ENCODE results near the gene SPTLC2.
A peak's percentile ranks its signal among the peaks of the same experiment; 100 is the strongest.

Gene SPTLC2

GRCh38 chr14:77580477-77580876, 36.0 kb downstream of the SPTLC2 start:
- TF ChIP-seq, protein P1, sequence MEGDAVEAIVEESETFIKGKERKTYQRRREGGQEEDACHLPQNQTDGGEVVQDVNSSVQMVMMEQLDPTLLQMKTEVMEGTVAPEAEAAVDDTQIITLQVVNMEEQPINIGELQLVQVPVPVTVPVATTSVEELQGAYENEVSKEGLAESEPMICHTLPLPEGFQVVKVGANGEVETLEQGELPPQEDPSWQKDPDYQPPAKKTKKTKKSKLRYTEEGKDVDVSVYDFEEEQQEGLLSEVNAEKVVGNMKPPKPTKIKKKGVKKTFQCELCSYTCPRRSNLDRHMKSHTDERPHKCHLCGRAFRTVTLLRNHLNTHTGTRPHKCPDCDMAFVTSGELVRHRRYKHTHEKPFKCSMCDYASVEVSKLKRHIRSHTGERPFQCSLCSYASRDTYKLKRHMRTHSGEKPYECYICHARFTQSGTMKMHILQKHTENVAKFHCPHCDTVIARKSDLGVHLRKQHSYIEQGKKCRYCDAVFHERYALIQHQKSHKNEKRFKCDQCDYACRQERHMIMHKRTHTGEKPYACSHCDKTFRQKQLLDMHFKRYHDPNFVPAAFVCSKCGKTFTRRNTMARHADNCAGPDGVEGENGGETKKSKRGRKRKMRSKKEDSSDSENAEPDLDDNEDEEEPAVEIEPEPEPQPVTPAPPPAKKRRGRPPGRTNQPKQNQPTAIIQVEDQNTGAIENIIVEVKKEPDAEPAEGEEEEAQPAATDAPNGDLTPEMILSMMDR (conservative IDR thresholded peaks at IDR 0.05; ENCODE audit: low read depth, low read length): no peak

GRCh38 chr14:77579780-77580179, 36.7 kb downstream of the SPTLC2 start:
- no peak overlapping the region for H3K4me3 ChIP-seq (ENCODE audit: low read length)
- TF ChIP-seq, protein P1 (conservative IDR thresholded peaks at IDR 0.05; ENCODE audit: low read depth, low read length): no peak
- DNase-seq (ENCODE audit: low read depth): no peak

More at GRCh38 chr14:77580477-77580876, 36.0 kb downstream of the SPTLC2 start:
- H3K4me3 ChIP-seq (ENCODE audit: low read length): no peak overlapping the region
- DNase-seq (ENCODE audit: low read depth): no peak

GRCh38 chr14:77579065-77579464, 37.4 kb downstream of the SPTLC2 start:
- TF ChIP-seq, protein P1 (conservative IDR thresholded peaks at IDR 0.05; ENCODE audit: low read depth, low read length): no peak
- DNase-seq (ENCODE audit: low read depth): no peak
- H3K4me3 ChIP-seq (ENCODE audit: low read length): no peak overlapping the region

- H3K4me3 ChIP-seq (ENCODE audit: low read length): no peak overlapping the region
- TF ChIP-seq, protein P1 (conservative IDR thresholded peaks at IDR 0.05; ENCODE audit: low read depth, low read length): no peak
- peak; percentile 40 for DNase-seq (ENCODE audit: low read depth)
Measured at GRCh38 chr14:77574446-77575115, 41.9 kb downstream of the SPTLC2 start.

- no peak overlapping the region for H3K4me3 ChIP-seq (ENCODE audit: low read length)
- no peak for DNase-seq (ENCODE audit: low read depth)
- TF ChIP-seq, protein P1 (conservative IDR thresholded peaks at IDR 0.05; ENCODE audit: low read depth, low read length): no peak
Measured at GRCh38 chr14:77573964-77574363, 42.5 kb downstream of the SPTLC2 start.

DNA sequence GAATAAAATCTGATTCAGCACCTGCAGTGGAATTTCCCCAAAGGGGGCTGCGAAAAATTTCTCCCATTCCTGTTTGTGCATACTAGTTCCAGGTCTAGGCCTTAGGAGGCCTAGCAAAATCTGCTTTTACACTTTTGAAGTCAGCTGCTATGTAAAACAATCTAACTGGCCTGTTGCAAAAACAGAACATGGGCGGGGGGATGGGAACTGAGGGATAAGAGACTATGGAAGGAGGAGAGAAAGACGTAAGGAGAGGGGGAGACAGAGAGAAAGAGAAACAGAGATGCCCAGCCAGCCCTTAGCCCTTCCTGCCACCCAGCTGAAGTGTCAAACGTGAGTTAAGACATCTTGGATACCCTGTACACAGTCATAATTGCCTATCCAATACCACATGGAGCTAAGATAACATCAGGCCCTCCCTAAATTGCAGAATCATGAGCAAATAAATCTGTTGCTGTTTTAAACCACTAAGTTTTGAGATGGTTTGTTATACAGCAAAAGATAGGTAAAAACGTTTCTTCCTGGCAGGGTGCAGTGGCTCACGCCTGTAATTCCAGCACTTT, 45.6 kb downstream of the SPTLC2 start:
- no peak overlapping the region for H3K4me3 ChIP-seq (ENCODE audit: low read length)
- TF ChIP-seq, protein P1 (conservative IDR thresholded peaks at IDR 0.05; ENCODE audit: low read depth, low read length): no peak
- DNase-seq (ENCODE audit: low read depth): no peak

- DNase-seq (ENCODE audit: low read depth): no peak
- no peak overlapping the region for H3K4me3 ChIP-seq (ENCODE audit: low read length)
- TF ChIP-seq, protein P1 (conservative IDR thresholded peaks at IDR 0.05; ENCODE audit: low read depth, low read length): no peak
Measured at GRCh38 chr14:77565994-77566305, 50.5 kb downstream of the SPTLC2 start.
